ENCODE measurements around the gene BABAM1.

DNA sequence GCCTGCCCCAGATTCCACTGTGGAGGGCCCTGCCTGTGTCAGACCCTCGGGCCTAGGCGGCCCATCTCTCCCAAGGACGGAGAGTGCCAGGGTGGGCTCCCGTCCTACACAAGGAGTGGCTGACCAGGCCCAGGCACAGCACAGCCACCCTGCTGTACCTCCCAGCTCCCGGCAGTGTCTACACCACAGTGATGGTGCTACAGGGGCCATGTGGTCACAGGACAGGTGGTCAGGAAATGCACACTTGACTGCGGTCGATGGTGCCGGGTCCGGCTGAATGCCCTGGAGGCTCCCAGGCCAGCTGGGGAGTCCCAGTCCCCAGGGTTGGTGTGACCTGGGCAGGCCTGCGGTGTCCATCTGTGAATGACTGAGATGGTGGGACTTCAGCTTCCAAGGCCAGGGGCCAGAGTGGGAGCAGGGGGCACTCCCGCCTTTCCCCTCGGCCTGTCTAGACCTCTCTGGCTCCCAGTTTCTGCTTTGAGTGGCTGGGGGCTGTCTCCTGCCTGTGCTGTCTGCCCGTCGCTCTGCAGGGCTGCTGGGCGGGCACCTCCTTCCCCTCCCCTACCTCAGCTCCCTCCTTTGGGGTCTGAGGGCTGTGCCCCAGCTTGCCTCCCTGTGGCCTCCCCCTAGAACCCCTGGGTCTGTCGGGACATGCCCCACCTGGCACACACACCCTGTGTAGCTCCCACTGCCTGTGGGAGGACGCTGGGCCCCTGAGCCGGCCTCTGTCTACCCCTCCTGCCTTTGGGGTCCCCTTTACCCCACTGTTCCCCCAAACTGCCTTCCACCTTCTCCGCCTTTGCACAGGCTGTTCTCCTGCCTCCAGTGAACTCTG, 54.6 kb downstream of the BABAM1 start:
- TF ChIP-seq, protein P1, sequence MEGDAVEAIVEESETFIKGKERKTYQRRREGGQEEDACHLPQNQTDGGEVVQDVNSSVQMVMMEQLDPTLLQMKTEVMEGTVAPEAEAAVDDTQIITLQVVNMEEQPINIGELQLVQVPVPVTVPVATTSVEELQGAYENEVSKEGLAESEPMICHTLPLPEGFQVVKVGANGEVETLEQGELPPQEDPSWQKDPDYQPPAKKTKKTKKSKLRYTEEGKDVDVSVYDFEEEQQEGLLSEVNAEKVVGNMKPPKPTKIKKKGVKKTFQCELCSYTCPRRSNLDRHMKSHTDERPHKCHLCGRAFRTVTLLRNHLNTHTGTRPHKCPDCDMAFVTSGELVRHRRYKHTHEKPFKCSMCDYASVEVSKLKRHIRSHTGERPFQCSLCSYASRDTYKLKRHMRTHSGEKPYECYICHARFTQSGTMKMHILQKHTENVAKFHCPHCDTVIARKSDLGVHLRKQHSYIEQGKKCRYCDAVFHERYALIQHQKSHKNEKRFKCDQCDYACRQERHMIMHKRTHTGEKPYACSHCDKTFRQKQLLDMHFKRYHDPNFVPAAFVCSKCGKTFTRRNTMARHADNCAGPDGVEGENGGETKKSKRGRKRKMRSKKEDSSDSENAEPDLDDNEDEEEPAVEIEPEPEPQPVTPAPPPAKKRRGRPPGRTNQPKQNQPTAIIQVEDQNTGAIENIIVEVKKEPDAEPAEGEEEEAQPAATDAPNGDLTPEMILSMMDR (IDR thresholded peaks at IDR 0.05), result no peak
- no peak for TF ChIP-seq POLR2AphosphoS5 (IDR thresholded peaks at IDR 0.05)
- TF ChIP-seq POLR2A (IDR thresholded peaks at IDR 0.05), result no peak

Measured in suprapubic skin (tissue), 4 donors.